Measurements from ENCODE around the gene SERGEF. TPM values are rescaled to one million over a fixed set of nuclear protein-coding genes. Genes with fewer than 3 reads are reported as not detected.
A peak's percentile ranks its signal among the peaks of the same experiment; 100 is the strongest.

Gene SERGEF
- total RNA-seq, 2 experiments from 2014 or later, result 40.2 to 41.7 TPM

- intact Hi-C loops (cut with micrococcal nuclease), result no loop called here
- Mint-ChIP-seq H3K9me3 (no peaks in the 10 kb centered on the region), H3K4me3 (no peak overlapping the region), H3K36me3 (ENCODE audit: low read depth) (no peaks in the 10 kb centered on the region), H3K27me3 (ENCODE audit: low read depth) (no peaks in the 10 kb centered on the region), H3K27ac (no peak overlapping the region), H3K4me1 (ENCODE audit: low read depth) (no peaks in the 10 kb centered on the region)
- CTCF ChIA-PET, result no interaction called here
- DNase-seq, result no peak
These were observed 246.3 kb downstream of the SERGEF start for GRCh38 chr11:17766590-17766989.

DNA sequence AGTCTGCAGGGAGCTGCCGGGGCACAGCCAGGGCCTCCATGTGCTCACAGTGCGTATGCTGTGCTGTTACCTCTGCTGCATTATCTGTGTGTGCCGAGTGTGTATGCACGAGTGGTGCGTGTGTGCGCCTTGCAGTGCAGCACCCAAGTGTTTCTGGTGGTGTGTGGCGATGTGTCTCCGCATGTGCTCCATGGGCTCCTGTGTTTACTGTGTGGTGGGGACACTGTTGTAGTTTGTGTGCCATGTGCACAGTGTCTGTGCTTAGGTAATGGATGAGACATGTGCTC is 246.8 kb downstream of the SERGEF start:
- CTCF ChIA-PET, result no interaction called here

GRCh38 chr11:17765356-17766072 is 247.3 kb downstream of the SERGEF start:
- Mint-ChIP-seq H3K27me3 (ENCODE audit: low read depth) (no peaks in the 10 kb centered on the region), H3K36me3 (ENCODE audit: low read depth) (no peaks in the 10 kb centered on the region), H3K4me3 (no peak overlapping the region), H3K9me3 (no peaks in the 10 kb centered on the region), H3K27ac (no peak overlapping the region), H3K4me1 (ENCODE audit: low read depth) (no peaks in the 10 kb centered on the region)
- CTCF ChIA-PET, result no interaction called here
- intact Hi-C loops (cut with micrococcal nuclease), result no loop called here
- DNase-seq, result no peak

More for the DNA sequence above, 246.8 kb downstream of the SERGEF start:
- no peak for DNase-seq
- no peaks in the 10 kb centered on the region for H3K36me3 Mint-ChIP-seq (ENCODE audit: low read depth)
- no peak overlapping the region for H3K27ac Mint-ChIP-seq
- intact Hi-C loops (cut with micrococcal nuclease), result no loop called here
- H3K4me1 Mint-ChIP-seq (ENCODE audit: low read depth), result no peaks in the 10 kb centered on the region
- H3K4me3 Mint-ChIP-seq, result no peak overlapping the region
- H3K27me3 Mint-ChIP-seq (ENCODE audit: low read depth), result no peaks in the 10 kb centered on the region
- no peaks in the 10 kb centered on the region for H3K9me3 Mint-ChIP-seq

GRCh38 chr11:17764446-17765218 is 248.2 kb downstream of the SERGEF start:
- CTCF ChIA-PET, result no interaction called here
- no peak for DNase-seq
- Mint-ChIP-seq H3K9me3 (no peaks in the 10 kb centered on the region), H3K27me3 (ENCODE audit: low read depth) (no peaks in the 10 kb centered on the region), H3K4me3 (no peak overlapping the region), H3K4me1 (ENCODE audit: low read depth) (no peaks in the 10 kb centered on the region), H3K27ac (no peak overlapping the region), H3K36me3 (ENCODE audit: low read depth) (no peaks in the 10 kb centered on the region)
- intact Hi-C loops (cut with micrococcal nuclease), result no loop called here

- no peak for DNase-seq
- Mint-ChIP-seq H3K9me3 (no peaks in the 10 kb centered on the region), H3K27ac (no peak overlapping the region), H3K36me3 (ENCODE audit: low read depth) (no peaks in the 10 kb centered on the region), H3K27me3 (ENCODE audit: low read depth) (no peaks in the 10 kb centered on the region), H3K4me1 (ENCODE audit: low read depth) (no peaks in the 10 kb centered on the region), H3K4me3 (no peak overlapping the region)
- intact Hi-C loops (cut with micrococcal nuclease), result no loop called here
- CTCF ChIA-PET, result no interaction called here
These were observed 249.1 kb downstream of the SERGEF start for GRCh38 chr11:17763703-17764102.

DNA sequence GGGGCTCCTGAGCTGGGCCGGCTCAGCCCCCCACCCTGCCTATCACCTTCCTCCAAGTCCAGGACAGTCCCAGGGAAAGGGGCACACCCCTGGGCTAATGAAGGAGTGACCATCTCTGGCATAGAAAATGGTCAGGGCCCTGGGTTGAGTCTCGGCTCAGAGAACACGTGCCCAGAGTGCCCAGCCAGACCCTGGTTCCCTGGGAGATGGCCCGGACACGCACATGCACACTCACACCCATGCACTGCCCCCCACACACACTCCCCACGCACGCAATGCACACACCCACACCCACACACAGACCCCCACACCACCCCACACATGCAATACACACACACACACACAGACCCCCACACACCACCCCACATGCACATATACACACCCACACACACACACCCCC is 249.6 kb downstream of the SERGEF start:
- H3K9me3 Mint-ChIP-seq, result no peaks in the 10 kb centered on the region
- no peak for DNase-seq

GRCh38 chr11:17762309-17762974 is 250.4 kb downstream of the SERGEF start:
- no peak overlapping the region for H3K27ac Mint-ChIP-seq
- CTCF ChIA-PET, result interaction anchor here (1.2 kb wide), 1 partner anchor 8 kb away, joined by 3 read pairs; no protein-coding TSS in a partner anchor
- intact Hi-C loops (cut with micrococcal nuclease), result no loop called here
- no peaks in the 10 kb centered on the region for H3K9me3 Mint-ChIP-seq
- no peak overlapping the region for H3K4me3 Mint-ChIP-seq
- no peak for DNase-seq
- no peaks in the 10 kb centered on the region for H3K36me3 Mint-ChIP-seq (ENCODE audit: low read depth)
- no peaks in the 10 kb centered on the region for H3K27me3 Mint-ChIP-seq (ENCODE audit: low read depth)
- H3K4me1 Mint-ChIP-seq (ENCODE audit: low read depth), result no peaks in the 10 kb centered on the region

More for the DNA sequence above, 249.6 kb downstream of the SERGEF start:
- CTCF ChIA-PET, result interaction anchor here (0.7 to 1.2 kb wide), 2 partner anchors 8 to 214 kb away, joined by 3 read pairs; no protein-coding TSS in a partner anchor
- H3K4me1 Mint-ChIP-seq (ENCODE audit: low read depth), result no peaks in the 10 kb centered on the region
- H3K4me3 Mint-ChIP-seq, result no peak overlapping the region
- no peak overlapping the region for H3K27ac Mint-ChIP-seq
- H3K36me3 Mint-ChIP-seq (ENCODE audit: low read depth), result no peaks in the 10 kb centered on the region
- H3K27me3 Mint-ChIP-seq (ENCODE audit: low read depth), result no peaks in the 10 kb centered on the region
- intact Hi-C loops (cut with micrococcal nuclease), result no loop called here

DNA sequence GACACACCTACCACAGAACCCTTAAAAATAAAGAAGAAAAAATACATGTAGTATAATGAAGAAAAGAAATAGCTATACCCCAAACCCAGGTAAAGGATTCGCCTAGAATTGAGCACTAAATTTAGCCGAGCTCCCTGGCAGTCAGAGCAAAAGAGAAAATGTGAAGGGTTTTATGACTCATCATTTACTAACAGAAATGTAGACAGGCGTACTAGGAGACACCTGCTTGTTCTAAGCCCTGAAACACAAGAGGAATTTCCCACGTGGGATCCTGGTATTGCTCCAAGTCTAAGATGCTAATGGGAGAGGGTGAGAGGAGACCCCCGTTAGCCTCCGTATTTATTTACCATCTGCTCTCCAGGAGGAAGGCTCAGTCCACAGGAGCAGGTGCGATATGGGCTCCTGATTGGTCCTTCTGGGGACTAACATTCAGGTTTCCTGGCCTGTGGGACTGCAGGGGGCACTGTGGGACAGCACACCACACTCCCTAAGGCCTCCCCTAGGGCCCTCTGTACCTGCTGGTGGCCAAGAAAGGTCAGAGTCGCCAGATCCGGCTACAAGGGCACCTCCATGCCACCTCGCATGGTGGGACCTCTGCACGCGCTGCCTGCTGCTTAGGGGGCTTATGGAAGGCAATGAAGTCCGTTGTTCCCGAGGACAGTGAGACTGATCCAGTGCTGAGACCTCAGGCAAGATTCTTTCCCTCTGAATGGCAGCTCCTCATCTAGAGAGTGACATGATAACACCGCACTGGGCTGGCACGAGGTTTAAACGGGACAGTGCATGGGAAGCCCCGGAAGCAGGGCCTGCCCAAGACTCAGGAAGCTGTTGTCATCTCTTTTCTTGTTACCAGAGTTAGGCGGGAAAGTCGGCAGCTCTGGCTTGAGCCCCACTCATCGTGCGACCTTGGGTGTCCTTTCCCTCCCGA is 252.5 kb downstream of the SERGEF start:
- intact Hi-C loops (cut with micrococcal nuclease), result loop anchor here (1.0 kb wide), 1 partner anchor 219 kb away; no protein-coding TSS in a partner anchor
- Mint-ChIP-seq H3K27ac (no peak overlapping the region), H3K27me3 (ENCODE audit: low read depth) (no peaks in the 10 kb centered on the region), H3K4me3 (no peak overlapping the region), H3K36me3 (ENCODE audit: low read depth) (no peaks in the 10 kb centered on the region), H3K4me1 (ENCODE audit: low read depth) (no peaks in the 10 kb centered on the region), H3K9me3 (no peaks in the 10 kb centered on the region)
- CTCF ChIA-PET, result interaction anchor here (1.1 to 1.9 kb wide), 3 partner anchors 29 to 221 kb away, joined by 3 to 9 read pairs (median 6); no protein-coding TSS in a partner anchor
- peak; percentile 56 for DNase-seq

DNA sequence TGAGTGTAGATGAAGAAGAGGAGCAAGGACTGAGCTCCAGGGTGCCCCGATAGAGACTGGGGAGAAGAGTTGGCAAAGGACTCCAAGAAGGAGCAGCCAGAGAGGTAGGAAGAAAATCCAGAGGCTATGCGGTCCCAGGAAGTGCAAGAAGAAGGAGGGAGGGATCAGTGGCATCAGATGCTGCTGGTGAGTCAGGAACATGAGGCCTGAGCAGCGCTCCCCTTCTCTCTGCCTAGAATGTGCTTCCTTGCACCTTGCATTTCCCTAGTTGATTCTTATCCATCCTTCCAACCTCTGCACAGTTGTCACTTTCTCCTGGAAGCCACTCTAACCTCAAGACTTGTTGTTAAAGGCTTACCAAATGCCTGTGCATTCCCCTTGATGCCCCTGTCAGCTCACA is 257.0 kb downstream of the SERGEF start:
- CTCF ChIA-PET, result no interaction called here
- H3K27ac Mint-ChIP-seq, result no peak overlapping the region
- no peaks in the 10 kb centered on the region for H3K9me3 Mint-ChIP-seq
- no peaks in the 10 kb centered on the region for H3K4me1 Mint-ChIP-seq (ENCODE audit: low read depth)
- no peak for DNase-seq
- no peak overlapping the region for H3K4me3 Mint-ChIP-seq
- intact Hi-C loops (cut with micrococcal nuclease), result no loop called here
- peaks cover 9% of the 10 kb centered on the region for H3K27me3 Mint-ChIP-seq (ENCODE audit: low read depth)
- no peaks in the 10 kb centered on the region for H3K36me3 Mint-ChIP-seq (ENCODE audit: low read depth)

- Mint-ChIP-seq H3K27ac (no peak overlapping the region), H3K36me3 (ENCODE audit: low read depth) (no peaks in the 10 kb centered on the region), H3K4me3 (no peak overlapping the region), H3K27me3 (ENCODE audit: low read depth) (peaks cover 9% of the 10 kb centered on the region), H3K9me3 (no peaks in the 10 kb centered on the region), H3K4me1 (ENCODE audit: low read depth) (no peaks in the 10 kb centered on the region)
- DNase-seq, result no peak
- CTCF ChIA-PET, result no interaction called here
- intact Hi-C loops (cut with micrococcal nuclease), result no loop called here
These were observed 259.2 kb downstream of the SERGEF start for GRCh38 chr11:17753641-17754040.

DNA sequence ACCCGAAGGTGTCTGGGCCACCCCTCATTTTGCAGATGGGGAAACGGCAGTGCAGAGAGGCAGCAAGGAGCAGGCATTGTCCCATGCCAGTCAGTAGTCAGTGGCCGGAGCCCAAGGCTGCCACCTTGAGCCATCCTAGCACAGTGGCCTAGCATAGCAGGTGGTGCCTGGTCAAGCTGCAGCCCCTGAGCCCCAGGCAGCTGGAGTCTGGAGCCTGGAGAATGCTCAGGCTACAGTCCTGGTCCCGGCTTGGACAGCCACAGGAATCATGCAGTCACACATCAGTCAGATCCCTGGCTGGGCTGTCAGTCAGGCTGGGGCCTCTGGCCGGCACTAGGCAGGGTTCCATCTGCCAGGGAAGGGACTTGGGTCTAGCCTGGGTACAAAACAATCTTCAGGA is 259.7 kb downstream of the SERGEF start:
- Mint-ChIP-seq H3K27ac (no peak overlapping the region), H3K4me3 (no peak overlapping the region), H3K4me1 (ENCODE audit: low read depth) (no peaks in the 10 kb centered on the region), H3K9me3 (no peaks in the 10 kb centered on the region), H3K36me3 (ENCODE audit: low read depth) (no peaks in the 10 kb centered on the region), H3K27me3 (ENCODE audit: low read depth) (peaks cover 9% of the 10 kb centered on the region)
- DNase-seq, result no peak
- intact Hi-C loops (cut with micrococcal nuclease), result no loop called here
- CTCF ChIA-PET, result interaction anchor here (1.3 kb wide), 1 partner anchor 22 kb away, joined by 9 read pairs; no protein-coding TSS in a partner anchor

DNA sequence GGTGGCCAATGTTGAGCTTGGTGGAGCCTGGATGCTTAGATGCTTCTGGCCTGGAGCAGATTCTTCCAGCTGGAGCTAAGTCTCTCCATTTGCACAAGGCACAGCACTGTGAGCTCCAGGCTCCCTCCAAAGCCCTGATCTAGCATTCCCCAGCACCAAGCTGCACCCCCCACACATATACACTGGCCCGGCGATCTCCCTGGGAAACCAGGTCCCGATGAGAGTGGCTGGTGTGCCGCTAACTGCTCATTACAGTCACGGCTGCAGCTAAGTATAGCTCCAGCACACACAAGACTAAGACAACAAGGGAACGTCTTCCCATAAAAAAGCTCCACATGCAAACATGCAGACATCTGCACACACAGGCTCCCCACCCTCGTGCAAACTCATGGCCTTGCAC is 260.7 kb downstream of the SERGEF start:
- Mint-ChIP-seq H3K4me3 (no peak overlapping the region), H3K27me3 (ENCODE audit: low read depth) (peaks cover 9% of the 10 kb centered on the region), H3K9me3 (no peaks in the 10 kb centered on the region), H3K4me1 (ENCODE audit: low read depth) (no peaks in the 10 kb centered on the region), H3K36me3 (ENCODE audit: low read depth) (no peaks in the 10 kb centered on the region), H3K27ac (no peak overlapping the region)
- DNase-seq, result no peak
- intact Hi-C loops (cut with micrococcal nuclease), result no loop called here
- CTCF ChIA-PET, result interaction anchor here (1.3 kb wide), 1 partner anchor 21 kb away, joined by 9 read pairs; no protein-coding TSS in a partner anchor
